Activated CD8-positive, alpha-beta memory T cell treated with anti-CD3 and anti-CD28 coated beads, Interleukin-2, amount 50 U/mL, for 48 hours (primary cell): ENCODE measurements around the gene KRT72.
"Not testable (repeated sequence)": the region's sequence is repeated elsewhere in the genome, so short reads cannot be mapped to it uniquely, and the experiment has no call there.

Source experiments
- DNase-seq: peaks from one replicate; pipeline ENCODE4 v3.0.0-alpha.2; 2020

The KRT72 gene

DNA sequence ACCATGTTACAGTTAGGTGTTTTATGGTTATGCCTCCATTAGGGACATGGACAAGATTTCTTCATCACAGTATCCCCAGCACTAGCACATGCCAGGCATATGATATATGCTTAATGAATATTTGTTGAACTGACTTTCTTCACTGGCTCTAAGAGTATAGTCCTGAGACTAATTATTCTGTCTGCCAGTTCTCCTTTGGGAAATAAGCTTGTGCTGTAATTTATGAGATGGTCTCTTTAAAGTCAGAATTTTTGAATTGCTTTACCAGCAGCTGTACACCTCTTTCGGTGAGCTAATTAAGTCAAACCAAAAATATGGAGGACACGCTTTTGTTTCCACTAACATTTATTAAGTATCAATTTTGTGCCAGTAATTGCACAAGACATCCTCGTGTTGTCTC, 4.8 kb upstream of the KRT72 start:
- no peak for DNase-seq

DNA sequence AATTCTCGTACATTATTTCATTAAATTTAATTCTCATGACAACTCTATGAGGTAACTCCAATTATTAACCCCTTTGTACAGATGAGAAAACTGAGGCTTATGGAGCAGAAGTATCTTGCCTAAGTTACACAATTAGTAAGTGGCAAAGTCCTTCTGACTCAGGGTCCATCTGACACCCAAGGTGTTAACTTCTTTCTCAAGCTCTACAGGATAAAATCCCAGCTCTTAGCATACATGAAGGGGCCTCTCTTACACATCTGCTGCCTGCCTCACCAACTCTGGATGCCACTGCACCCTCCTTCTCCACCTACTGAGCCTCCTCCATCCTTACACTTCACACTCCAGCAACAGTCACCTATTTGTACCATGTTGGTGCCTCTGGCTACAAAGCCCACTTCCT, 4.3 kb upstream of the KRT72 start:
- DNase-seq = peak; percentile 29

DNA sequence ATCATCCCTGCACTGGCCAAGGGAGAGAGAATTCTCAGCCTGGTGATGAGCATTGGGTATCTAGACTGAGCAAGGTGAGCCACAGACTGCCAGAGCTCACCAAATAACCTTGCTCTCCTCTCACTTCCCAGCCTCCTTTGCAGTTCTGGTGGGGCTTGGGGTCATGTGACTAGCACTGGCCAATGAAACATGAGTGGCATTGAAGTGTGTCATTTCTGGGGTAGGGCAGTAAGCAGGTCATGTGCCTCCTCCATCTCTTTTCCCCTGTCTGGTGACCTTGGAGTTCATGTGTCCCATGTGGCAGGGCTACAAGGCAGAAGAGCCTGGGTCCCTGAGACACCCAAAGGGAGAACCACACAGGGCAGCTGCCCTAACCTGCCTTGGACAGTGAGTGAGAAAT, 3.6 kb upstream of the KRT72 start:
- peak; percentile 48 for DNase-seq

DNA sequence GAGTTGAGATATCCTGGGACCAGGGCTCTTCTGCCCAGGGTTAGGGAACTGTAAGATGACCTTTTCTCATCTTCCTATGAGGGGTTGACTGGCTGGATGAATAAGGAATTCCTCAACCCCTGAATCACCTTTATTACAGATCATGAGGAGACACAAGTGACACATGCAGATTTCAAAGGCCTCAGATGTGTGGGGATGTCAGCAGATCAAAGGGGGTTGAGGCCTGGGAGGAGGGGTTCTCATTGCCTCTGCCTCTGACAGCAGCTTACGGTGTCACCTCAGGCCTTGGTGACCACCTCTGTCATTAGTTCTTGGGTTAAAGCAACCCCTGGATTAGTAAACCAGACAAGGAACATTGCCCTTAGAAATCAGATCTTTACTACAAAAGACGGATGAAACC, 2.1 kb upstream of the KRT72 start:
- peak; percentile 46 for DNase-seq

DNA sequence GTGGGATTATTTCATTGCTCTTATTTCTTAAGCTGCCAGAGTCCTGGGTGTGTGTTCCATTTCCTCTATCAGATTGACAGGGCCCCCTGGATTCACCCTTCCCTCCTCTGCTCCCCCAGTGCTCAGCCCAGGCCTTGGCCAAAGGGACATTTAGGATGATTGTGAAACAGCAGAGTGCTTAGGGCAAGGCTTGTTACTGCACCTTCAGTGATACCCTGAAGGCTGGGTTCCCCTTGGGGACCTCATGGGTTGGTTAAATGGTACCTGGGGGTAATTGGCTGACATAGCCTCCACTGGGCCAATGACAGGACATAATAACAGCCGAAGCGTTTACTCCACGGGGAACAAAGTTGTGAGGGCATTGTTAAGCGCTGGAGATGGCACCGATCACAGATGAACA, 1.3 kb upstream of the KRT72 start:
- DNase-seq = peak; percentile 33

DNA sequence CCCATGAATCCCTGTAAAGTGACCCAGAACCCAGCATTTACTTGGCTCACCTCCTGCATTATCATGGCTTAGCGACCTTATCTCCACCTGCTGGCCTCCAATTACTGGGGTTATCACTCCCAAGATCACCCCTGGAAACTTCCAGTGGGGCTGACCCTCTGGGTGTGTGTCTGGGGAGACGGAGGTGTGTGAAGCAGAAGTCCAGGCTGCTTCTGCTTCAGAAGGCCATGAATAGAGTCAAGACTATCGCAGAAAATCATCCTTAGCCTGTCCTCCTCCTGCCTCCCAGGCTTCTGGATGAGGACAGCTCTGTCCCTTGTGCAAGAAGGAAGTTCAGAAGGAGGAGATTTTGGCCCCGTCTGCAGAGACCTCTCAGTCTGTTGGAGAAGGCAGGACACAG, 408 bp upstream of the KRT72 start:
- DNase-seq = peak; percentile 22

DNA sequence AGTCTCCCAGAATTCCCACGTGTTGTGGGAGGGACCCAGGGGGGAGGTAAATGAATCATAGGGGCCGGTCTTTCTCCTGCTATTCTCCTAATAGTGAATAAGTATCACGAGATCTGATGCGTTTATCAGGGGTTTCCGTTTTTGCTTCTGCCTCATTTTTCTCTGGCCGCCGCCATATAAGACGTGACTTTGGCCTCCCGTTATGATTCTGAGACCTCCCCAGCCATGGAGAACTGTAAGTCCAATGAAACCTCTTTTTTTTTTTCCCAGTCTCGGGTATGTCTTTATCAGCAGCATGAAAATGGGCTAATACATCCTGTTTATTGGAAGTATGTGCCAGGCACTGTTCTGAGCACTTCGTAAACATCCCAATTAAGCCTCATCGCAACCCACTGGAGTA, 788 bp downstream of the KRT72 start:
- DNase-seq = peak; percentile 8

DNA sequence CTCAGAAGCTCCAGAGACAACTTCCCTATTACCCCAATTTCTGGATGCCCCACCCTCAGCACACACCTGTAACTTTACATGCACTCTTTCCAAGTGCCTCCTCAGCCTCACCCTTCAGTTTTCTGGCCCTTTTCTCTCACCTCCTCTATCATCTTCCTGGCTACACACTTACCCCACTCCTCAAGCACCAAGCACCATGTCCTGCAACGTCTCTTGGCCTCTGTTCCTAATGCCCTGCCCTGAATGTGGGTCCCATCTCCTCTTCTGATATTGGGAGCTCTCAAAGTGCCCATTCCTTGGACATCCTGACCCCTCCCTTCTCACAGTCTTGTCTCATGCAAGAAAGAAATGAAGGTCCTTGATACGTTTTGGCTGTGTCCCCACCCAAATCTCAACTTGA, 1.2 kb downstream of the KRT72 start:
- DNase-seq = peak; percentile 7

DNA sequence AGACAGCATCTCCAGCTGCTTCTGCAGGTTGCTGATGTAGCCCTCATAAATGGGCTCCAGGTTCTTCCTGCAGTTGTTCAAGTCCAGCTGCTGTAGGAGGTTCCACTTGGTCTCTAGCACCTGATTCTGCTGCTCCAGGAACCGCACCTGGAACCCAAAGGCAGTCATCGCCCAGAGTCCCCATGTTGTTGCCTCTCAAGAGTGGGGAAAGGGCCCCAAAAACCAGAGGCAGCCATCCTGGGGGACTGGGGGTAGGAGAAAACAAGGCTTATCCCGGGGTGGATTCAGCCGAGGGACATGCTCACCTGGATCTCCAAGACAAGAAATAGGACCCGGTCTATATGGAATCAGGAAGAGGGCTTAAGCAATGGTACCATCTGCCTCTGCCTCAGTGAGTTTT, 2.3 kb downstream of the KRT72 start:
- DNase-seq = peak; percentile 23

DNA sequence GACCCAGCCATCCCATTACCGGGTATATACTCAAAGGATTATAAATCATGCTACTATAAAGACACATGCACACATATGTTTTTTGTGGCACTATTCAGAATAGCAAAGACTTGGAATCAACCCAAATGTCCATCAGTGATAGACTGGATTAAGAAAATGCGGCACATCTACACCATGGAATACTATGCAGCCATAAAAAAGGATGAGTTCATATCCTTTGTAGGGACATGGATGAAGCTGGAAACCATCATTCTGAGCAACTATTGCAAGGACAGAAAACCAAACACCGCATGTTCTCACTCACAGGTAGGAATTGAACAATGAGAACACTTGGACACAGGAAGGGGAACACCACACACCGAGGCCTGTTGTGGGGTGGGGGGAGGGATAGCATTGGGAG, 7.0 kb downstream of the KRT72 start:
- not testable (repeated sequence) for DNase-seq

DNA sequence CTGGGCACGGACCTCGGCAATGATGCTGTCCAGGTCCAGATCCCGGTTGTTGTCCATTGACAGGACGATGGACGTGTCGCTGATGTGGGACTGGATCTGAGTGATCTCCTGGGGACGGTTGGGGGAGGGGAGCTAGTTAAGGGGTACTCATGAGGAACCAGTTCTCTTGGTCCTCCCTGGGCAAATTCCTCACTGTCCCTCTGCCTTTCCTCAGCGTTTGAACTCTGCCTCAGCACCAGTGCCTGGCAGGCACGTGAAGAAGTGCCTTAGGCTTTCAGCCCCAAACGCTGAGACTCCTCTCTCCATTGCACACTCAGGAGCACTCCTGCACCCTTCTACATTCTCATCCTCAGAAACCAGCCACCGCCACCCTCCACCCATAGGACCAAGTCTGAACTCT, 9.7 kb downstream of the KRT72 start:
- DNase-seq = no peak

DNA sequence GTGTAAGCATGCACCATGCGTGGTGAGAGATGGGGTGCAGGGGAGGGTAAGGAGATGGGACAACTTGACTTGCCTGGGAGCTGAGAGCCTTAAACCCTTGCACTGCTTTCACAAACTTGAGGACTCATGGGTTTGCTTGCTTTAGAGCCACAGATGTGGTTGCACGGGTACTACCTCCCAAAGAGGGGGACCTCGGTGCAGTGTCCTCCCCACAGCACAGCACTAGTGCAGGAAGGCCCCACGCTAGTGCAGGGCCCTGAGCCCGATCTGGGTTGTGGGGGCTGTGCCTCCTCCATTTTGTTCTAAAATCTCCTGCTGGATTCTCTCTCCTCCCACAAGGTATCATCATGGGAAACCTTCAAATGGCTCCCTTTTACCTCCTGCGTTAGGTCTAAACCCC, 11.2 kb downstream of the KRT72 start:
- DNase-seq = no peak

DNA sequence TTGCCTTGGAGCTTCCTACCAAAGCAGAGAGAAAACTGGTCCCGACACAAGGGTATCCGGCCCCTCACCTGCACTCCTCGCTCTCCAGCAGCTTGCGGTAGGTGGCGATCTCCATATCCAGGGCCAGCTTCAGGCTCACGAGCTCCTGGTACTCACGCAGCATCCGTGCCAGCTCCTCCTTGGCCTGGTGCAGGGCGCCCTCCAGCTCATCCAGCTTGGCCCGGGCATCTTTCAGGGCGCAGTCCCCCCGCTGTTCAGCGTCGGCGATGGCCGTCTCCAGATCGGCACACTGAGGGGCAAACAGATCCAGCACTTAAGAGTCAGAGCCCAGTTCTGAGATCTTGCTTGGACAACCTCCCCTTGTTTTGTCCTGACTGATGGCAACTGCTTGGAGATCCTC, 13.7 kb downstream of the KRT72 start:
- DNase-seq = peak; percentile 25

DNA sequence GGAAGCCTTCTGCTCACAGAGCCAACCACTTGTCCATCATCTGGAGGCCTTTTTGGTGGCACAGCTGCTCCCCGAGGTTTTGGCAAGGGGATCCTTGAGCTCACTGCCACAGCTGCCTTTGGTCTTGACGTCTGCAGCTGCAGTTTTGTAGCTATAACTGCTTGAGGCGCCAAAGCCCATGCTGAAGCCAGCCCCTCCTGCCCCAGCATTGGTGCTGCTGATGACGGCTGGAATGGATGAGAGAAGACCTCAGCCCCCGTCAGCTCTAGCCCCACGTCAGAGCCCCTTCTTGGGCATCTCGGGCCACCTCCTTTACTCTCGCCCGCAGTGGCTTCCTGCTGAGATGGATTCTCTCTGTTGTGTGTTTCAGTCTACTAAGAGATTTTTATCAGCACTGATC, 15.3 kb downstream of the KRT72 start:
- DNase-seq = peak; percentile 62

DNA sequence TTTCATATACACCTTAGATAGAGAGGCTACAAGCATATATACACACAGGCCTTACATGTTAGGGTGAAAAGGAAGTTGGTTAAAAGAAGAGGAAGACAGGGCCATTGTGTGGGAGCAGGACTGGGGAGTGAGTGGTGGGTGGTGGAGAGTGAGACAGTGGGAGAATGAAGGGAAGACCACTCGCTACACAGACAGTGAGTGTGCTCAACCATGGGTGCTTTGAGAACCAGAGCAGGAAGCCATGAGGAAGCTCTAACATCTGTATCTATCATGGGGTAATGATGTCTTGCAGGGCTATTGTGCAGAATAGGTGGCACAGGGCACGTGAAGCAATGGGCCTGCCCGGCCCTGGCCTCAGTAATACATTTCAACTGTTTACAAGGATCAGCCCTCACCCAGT, 16.2 kb downstream of the KRT72 start:
- peak; percentile 29 for DNase-seq

DNA sequence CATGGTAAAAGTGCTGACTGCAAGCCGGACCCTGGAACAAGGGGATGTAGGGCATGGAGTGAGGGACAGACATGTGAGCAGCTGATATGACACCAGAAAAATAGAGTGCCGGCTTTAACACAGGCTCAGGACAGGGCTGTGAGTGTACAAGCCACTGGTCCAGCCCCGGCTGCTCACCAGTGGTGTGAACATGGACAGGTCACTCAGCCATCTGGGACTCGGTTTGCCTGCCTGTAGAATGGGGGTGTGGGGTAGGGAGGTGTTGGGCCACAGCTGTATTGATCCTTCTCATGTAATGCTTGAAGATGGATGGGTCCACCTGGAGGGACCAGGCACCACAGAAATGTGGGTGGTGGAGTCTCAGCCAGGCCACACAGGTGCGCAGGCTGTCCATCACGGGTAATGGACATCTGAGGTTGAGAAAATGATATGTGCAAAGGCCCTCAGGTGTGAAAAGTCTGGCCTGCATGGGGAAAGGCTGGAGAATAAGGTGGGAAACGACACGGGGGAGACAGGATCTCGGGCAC, 17.0 kb downstream of the KRT72 start:
- no peak for DNase-seq

DNA sequence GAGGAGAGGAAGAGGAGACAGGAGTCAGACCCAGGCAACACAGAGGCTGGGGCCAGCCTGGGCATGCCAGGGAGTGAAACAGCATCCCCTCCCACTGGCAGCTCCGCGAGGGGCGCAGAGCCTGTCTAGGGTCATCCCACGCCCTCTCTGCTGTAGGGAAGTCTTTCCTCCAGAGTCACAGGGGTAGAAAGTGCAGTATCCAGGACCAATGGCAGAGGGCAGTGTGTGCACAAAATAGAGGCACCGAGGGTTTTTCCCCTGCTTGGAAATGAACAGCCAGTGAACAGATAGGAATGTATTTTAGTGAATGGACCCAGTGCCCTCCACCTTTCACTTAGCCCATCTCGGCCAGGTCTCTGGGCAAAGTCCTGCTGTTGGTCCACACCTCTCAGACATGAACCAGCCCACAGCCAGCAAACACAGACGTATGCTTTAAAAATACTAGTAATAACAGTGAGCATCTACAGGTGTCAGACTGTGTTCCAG, 18.2 kb downstream of the KRT72 start:
- peak; percentile 74 for DNase-seq

DNA sequence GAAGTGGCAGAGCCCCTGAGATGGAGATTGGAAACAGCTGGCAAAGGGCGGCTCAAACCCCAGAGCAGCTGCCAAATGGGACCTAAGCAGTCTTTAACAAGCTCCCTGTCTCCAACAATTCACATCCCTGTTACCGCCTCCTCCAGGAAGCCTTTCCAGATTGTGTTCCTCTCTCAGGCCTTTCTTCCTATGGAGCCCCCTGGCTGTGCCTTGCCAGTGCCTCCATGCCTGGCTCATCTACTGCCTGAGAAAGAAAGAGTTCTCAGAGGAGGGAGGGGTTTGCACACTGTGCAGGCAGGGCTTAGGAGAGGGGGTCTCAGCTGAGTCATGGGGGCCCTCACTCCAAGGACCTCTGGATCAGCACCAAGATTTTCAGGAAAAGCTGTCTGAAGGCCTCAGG, 18.8 kb downstream of the KRT72 start:
- no peak for DNase-seq

DNA sequence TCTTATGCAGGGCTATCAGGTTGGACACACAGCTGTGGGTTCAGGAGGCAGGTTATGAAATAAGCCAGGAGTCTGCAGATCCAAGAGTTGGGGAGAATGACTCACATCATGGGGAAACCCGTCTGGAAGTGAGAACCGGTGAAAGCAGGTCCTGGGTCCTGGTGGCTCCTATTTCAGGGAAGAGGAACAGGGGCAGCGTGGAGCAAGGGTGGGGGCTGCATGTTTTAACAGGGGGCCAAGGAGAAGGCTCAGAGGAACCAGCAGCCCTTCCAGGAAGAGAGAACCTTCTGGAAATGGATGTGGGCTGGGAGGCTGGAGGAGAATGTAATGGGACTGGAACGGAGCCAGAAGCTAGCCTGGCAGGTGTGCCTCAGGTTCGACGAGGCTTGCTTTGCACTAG, 19.8 kb downstream of the KRT72 start:
- DNase-seq = no peak

DNA sequence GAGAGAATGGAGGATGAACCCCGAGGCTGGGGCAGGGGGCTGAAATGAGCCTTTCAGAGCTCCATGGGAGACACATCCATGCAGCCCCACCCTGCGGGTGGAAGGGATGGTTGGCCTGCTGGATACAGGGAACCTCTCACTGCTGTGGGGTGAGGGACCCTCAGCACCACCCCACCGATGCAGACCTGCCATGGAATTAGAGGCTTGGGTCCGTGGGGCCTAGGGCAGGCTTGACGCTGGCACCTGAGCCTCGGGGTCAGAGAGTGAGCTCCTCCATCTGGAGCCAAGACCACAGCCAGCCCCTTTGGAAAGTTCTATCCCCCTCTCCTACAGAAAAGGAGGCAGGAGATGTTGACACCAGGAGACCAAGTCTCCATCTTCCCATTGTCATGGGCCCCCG, 20.2 kb downstream of the KRT72 start:
- DNase-seq = no peak

DNA sequence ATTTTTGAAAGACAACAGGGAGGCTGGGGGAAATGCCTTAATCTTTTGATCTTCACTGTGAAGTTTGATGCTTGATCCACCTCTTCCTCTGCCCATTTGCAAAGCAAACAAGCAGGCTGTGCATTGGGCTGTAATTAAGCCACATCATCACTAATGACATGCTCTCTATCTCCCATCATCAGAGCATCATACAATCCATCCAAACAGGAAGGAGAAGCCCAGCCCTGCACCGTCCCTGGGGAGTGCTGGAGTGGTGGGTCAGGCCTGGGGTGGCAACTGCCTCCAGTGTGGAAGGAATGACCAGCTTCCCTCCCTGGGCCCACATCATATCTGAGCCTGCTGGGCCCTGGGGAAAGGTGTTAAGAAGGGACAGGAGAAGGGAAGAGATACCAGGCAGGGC, 20.8 kb downstream of the KRT72 start:
- DNase-seq = no peak

DNA sequence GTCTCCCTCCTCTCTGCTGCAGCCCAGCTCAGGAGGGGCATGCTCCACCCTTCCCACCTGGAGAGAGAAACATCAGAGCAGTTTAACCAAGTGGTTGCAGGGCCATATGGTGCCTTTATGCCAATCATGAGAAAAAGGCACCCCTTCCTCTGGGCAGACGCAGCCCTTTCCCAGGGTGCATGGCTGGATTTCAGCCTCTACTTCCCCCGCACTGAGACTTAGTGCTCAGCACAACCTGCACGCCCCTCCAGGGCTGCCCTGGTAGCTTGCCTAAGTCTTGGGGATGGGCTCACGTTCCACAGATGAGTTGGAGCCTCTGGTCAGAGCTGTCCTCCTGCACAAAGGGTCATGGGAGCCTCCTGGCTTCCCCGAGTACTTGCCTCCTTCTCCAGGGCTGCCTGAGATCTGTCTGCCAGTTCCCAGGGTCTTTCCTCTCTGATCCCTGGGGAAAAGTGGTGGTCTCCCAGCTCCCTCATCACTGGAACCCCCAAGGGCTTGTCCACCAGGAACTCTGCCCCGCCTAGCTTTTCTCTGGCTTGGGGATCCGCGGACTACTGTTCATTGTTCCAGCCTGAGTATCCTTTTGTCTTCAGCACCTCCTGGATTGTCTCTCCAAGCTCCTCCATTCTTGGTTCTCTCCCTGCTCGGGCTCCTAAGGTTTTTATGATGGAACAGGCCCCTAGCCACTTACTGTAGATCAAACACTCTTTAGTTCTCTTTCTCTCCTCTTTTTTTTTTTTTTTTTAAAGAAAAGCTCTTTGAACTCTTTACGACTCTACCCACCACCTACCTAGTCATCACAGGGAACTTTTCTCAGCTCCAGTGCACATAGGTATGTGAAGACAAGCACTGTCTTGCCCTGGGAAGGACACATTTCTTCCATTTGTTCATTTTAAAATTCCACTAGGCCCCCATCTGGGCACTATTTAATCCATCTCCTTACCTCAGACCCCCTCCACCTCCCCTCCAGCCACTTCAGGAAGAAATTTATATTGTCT, 21.5 kb downstream of the KRT72 start:
- DNase-seq = no peak

DNA sequence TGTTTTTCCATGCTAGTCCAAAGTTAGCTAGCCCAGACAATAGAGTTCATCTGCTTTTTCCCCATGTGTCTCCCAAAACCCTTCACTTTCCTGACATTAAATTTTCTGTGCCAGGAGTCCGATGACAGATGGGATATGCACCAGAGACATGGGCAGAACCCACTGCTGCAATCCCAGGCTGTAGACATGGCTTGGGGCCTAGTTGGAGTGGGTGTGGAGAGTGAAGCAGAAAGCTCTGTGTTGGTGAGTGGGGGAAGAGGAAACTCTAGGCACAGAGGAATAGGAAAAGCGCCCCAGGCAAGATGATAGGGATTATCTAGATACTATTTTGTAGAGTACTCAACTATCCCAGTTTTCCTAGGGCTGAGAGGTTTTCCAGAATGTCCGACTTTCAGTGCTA, 22.8 kb downstream of the KRT72 start:
- no peak for DNase-seq

DNA sequence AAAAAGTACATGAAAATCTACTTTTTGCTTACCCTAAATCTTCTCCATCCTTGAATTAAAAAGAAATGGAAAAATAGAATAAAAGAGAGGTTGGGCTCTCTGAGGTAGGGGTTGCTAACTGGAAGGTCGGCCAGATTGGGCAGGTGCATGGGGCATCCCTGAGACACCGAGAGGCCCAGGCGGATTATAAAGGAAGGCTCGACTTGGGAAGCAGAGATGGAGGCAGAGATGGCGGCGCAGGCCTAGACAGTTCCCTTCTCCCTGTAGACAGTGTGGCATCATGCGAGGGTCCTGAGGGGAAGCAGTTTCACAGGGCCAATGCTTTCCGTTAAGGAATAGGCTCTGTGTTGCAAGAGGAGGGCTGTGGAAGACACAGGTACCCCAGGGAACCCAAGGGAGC, 23.9 kb downstream of the KRT72 start:
- no peak for DNase-seq

DNA sequence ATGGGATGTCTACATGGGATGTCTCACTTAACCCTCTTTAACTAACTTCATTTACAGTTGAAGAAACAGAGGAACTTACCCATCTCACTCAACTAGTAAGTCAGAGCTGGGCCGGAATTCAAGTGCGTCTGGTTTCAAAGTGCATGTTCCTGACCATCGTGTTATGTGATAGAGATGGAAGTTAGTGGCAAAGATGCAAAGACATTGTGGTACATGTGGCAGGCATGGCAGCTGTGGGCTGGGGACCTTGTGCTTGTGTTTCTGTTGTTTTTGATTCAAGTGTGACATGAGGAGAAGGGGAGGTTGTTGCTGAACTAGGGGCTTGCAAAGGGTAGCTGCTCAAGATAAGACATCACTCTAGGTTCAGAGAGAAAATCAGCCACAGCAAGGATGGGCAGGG, 25.3 kb downstream of the KRT72 start:
- DNase-seq = no peak
